ENCODE results near the gene SLC22A3.

SLC22A3 gene

DNA sequence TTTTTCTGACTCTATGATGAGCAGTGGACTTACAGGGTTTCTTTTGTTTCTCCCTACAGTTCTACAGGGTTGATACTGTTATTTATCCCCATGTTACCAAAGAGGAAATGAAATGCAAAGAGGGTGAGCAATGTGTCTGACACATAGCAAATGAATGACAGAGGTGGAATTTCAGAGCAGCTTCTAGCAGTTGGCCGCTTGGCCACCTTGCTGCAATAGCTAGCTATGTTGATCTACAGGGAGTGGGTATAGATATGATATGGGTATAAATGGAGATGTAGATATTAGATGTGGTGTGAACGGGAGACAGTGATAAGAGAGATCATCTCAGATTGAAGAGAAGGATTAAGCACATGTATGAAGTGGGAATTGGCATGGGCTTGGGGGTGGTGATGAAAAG, 10.9 kb upstream of the SLC22A3 start:
- no peak for TF ChIP-seq CTCF (conservative IDR thresholded peaks at IDR 0.05)
- no peak overlapping the region for H3K27ac ChIP-seq

DNA sequence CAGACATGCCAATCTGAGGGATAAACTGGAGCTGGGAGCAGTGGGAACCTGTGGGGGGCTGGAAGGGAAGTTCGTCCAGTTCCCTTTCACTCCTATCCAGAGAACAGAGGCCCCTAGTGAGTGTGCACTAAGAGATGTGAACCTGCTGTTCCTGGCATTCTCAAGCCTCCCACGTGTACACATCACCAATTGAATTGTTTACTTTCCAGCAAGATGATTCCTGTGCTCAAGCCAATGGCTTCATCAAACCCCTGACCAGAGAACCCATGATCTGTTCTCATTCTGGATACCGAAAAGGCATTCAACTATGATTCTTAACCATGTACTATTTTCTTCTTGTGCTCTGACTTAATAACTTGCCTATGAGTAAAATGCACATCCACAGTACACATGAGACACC, 10.2 kb upstream of the SLC22A3 start:
- no peak overlapping the region for H3K27ac ChIP-seq
- no peak for TF ChIP-seq CTCF (conservative IDR thresholded peaks at IDR 0.05)

- H3K27ac ChIP-seq, result no peak overlapping the region
- no peak for TF ChIP-seq CTCF (conservative IDR thresholded peaks at IDR 0.05)
These were observed 5.0 kb upstream of the SLC22A3 start for GRCh38 chr6:160343144-160343543.

- no peak overlapping the region for H3K27ac ChIP-seq
- no peak for TF ChIP-seq CTCF (conservative IDR thresholded peaks at IDR 0.05)
These were observed 3.9 kb upstream of the SLC22A3 start for GRCh38 chr6:160344271-160344670.

GRCh38 chr6:160347259-160348222, 637 bp upstream of the SLC22A3 start:
- H3K27ac ChIP-seq, result peak overlapping the region; percentile 68; the same call in 1 of the 2 replicates
- no peak for TF ChIP-seq CTCF (conservative IDR thresholded peaks at IDR 0.05)

GRCh38 chr6:160349020-160349441, 853 bp downstream of the SLC22A3 start:
- peak overlapping the region; percentile 68; the same call in 1 of the 2 replicates for H3K27ac ChIP-seq

More at GRCh38 chr6:160349020-160349441, 853 bp downstream of the SLC22A3 start:
- TF ChIP-seq CTCF (conservative IDR thresholded peaks at IDR 0.05), result no peak; the same call in 1 of the 2 replicates

All from VCaP (cell line).